Measurements from ENCODE around the gene C1GALT1.

- TF ChIP-seq CTCF (conservative IDR thresholded peaks at IDR 0.05) (no peak), ZFX (IDR thresholded peaks at IDR 0.05) (no peak)
These were observed 69.4 kb downstream of the C1GALT1 start for GRCh38 chr7:7251742-7252141.

Measured in C4-2B (cell line).